NCI-H1417 treated with DMSO at 0.1 percent for 48 hours (cell line): ENCODE data around the gene BAZ2B.

Experiments
- DNase-seq: peaks from one replicate; lab custom pipeline; 2025; lab: John Stamatoyannopoulos, UW

Gene BAZ2B

DNA sequence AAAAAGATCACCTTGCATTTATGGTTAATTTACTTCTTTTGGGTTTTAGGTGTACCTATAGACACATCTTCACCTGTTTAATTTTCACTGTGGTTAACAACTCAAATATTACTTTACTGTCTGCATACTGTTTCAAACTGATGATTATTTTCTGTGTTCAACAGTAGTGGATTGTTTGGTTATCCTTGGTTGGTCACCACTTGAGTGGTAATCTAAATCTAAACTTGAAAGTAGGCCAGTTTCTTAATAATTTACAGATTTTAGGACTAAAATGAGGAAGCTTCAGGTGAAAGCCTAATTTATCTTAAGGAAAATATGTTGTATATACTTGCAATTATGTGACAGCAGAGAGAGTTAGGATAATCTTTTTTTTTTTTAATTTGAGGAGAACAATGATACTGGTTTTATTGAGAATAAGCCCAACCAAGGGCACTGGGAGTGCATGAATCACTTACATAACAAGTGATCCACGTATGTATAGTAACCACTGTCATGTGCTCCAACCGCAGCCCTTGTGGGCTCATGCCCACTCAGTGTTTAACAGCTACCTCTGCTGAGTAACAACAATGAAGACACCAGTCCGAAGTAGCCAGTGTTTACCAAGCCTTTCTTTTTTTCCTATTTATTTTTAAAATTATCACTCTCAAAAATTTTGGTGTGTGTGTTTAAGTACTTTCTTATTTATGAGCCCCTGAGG lies 298.8 kb downstream of the BAZ2B start:
- DNase-seq = no peak

DNA sequence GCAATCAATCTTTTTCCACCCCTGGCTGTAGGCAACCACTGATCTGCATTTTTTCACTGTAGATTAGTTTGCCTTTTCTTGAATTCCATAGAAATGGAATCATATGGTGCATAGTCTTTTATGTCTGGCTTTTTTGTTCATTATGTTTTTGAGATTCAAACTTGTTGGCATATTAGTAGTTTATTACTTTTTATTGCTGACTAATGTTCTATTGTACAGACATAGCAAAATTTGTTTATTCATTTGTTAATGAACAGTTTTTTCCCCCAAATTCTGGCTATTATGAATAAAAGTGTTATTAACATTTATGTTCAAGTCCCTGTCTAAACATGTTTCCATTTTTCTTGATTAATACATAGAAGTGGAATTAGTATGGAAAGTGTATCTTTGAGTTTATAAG lies 308.4 kb downstream of the BAZ2B start:
- DNase-seq = no peak

DNA sequence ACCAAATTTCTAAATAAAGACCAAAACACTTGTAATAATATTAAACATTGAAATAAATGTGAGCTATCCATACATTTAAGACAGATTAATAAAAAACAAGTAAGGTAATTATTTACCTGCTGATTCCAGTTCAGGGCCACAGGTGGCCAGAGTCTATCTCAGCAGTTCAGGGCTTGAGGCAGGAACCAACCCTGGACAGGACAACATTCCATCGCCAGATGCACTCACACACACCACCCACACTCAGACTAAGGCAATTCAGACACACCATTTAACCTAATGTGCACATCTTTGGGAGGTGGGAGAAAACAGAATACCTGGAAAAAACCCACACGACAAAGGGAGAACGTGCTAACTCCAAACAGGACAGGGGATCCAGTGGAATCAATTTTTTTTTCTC lies 315.8 kb downstream of the BAZ2B start:
- no peak for DNase-seq

DNA sequence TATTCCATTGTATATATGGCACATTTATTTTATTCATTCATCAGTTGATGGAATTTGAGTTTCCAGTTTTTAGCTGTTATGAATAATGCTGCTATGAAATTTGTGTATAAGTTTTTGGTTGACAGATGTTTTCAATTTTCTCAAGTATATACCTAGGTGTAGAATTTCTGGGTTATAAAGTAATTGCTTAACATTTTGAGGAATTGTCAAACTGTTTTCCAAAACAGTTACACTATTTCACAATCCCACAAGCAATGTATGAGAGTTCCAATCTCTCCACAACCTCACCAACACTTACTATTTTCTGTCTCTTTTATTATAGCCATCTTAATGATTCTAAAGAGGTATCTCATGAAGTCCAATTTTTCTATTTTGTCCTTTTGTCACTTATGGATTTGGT lies 317.4 kb downstream of the BAZ2B start:
- no peak for DNase-seq

DNA sequence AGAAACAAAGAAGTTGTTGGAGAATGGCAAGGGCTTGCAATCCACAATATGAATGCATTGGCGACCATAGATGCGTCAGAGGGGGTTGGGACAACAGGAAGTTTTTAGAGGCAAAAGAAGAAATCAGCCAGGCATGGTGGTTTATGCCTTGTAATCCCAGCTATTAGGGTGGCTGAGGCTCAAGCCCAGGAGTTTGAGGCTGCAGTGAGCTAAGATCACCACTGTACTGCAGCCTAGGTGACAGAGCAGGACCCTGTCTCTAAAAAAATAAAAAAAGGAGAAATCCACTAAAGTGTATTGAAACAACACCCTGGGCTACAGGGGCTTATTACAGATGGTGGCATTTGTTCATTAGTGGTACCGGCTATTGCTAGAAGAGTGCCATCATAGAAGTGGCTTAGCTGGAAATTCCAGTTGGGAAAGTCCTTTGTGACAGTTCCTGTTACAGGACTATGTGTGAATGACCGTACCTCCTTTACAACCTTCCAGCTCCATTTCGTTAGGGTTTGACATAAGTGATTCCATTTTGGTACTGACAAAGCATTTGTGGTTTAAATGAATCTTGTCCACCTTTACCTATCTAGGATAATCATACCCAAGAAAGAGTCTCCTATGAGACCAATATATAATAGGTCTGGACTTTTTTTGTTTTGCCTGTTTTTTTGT lies 319.2 kb downstream of the BAZ2B start:
- DNase-seq = no peak

DNA sequence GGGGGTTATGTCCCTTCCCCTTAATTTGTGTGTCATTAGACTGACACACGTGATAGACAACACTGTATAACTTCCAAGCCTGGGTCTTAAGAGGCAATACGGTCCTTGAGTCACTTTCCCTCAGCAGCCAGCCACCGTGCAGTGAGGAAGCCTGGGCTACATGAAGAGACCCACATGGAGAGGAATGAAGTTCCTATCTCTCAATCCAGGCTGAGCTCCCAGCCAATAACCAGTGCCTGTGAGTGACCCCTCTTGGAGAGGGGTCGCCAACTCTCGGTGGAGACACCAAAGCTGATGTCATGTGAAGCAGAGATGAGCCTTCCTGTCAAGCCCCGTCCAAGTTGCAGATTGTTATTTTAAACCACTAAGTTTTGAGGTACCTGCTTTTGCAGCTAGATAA lies 324.2 kb downstream of the BAZ2B start:
- no peak for DNase-seq

DNA sequence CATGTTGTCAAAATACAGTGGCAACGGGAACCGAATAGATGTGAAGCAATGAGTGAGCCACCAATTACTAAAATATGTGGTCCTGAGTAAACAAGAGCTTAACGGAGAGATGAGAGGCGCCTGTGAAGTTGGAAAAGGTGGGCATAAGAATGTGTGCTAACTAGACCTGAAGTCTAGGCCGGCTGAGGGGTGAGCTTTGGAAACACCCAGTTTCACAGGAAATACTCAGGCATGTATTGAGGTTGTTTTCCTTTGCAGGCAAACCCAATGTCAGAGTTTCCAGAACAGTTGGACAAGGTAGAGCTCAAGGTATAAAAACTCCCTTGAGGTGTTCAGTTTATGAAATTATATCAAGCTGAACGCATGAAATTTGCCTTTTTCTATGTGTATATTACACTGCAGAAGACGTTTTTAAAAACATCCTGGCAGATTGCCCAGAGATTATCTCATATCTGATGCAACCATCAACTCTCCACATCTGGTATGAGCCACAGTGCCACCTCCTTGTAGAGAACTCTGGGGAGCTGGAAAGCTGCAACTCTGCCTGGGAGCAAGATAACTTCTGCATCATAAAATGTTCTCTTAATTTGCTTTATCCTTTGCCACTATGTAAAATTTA lies 325.9 kb downstream of the BAZ2B start:
- DNase-seq = no peak

DNA sequence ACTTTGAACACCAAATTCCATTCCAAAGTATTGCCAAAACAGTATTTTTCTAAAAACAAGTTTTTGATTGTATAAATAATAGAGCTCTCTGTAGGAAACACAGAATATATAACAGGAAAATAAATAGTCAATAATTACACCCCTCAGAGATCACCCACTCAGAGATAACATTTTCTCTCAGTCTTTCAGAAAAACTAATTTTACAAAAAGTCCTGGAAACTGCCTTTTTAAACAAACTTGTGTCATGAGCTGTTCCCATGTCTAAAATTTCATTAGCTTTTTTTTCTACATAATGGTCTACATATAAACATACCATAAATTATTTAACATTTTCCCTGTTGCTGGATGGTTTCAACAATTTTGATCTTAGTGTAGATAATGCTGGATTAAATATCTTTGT lies 328.6 kb downstream of the BAZ2B start:
- DNase-seq = no peak

DNA sequence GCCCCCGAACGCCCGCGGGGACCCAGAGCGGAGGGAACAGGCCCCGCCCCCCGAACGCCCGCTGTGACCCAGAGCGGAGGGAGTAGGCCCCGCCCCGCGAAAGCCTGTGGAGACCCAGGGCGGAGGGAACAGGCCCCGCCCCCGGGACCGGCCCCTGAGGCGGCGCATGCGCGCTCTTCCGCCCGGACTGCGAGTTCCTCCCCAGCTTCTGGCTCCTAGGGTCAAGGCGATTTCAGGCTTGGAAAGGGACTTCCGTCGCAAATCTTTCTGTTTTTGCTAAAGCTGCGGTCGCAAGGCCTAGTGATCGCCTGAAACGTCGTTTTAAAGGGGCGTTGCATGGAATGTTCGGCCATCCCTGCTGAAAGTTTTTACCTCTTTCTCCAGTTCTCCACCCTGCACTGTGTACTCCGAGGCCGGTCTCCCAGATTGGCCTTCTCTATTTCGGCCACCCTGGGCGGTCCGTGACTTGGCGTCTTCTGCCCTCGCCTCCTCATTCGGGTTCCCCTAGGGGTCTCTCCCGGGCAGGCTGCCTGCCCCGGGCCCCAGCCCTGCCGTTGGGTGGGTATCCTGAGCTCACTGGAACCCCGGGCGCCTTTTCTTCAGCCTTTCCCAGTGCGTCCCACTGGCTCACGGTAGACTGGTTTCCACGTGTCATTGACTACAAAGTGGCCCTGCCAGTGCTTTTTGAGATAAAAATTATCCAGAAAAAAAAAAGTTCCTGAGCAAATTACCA lies 329.5 kb downstream of the BAZ2B start:
- DNase-seq = peak; percentile 5

DNA sequence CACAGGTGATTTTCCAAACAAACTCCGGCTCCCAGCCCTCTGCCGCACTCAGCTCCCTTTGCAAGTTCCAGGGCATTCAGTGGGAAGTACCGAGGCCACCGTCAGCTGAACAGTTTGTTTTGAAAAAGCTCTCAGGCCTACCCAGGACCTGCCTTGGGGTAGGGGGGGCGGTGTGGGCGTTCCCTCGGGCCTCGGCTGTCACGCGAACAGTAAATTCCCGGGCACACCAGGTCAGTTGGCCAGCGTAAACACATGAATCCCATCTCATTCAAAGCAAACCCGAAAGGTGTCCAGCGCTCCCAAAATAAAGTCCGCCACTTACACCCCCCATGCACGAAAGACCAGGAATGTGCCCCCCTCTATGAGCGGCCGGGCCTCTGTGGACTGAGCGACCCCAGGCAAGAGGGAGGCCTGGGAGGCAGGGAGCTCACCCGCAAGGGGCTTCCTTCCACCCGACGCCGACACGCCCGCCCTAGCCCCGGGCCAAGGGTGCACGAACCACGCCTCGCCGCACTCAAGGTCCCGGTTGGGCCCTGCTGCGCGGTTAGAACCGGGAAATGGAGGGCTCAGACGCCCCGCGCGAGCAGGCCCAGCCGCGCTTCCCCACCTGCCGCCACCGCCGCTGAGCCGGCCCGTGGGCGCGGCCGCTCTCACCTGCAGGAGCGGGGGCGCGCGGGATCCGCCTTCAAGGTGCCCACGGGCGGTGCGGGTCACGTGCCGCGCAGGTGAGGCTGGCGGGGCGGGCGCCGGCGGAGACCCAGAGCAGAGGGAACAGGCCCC lies 330.2 kb downstream of the BAZ2B start, which contains the start of gene WDSUB1:
Gene WDSUB1, minus strand, starts transcription at position 775 of the 780 bp plus-strand sequence. CDS start 3,634 bp downstream, outside the sequence.
- DNase-seq = no peak

DNA sequence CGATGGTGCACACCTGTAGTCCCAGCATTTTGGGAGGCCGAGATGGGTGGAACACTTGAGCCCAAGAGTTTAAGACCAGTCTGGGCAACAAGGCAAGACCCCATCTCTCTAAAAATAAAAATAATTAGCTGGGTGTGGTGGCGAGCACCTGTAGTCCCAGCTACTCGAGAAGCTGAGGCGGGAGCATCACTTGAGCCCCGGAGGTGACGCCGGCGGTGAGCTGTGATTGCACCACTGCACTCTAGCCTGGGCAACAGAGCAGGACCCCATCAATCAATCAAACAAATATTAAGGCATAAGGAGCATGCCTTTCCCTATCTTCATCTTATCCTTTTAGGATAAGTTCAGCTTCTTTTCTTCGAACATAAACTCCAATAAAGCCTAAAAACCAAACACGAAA lies 330.9 kb downstream of the BAZ2B start:
- no peak for DNase-seq

DNA sequence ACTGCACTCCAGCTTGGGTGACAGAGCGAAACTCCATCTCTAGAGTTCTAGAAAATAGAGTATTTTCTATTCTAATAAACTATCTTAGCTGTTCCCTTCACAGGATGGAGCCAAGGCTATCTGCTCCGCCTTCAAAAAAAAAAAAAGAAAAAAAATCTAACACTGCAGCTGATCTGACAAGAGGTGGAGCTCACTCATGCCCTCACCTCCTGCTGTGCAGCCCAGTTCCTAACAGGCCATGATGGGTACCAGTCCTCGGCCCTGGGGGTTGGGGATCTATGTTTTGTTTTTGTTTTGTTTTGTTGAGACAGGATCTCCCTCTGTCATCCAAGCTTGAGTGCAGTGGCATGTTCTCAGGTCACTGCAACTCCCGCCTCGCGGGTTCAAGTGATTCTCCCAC lies 332.8 kb downstream of the BAZ2B start:
- DNase-seq = no peak

DNA sequence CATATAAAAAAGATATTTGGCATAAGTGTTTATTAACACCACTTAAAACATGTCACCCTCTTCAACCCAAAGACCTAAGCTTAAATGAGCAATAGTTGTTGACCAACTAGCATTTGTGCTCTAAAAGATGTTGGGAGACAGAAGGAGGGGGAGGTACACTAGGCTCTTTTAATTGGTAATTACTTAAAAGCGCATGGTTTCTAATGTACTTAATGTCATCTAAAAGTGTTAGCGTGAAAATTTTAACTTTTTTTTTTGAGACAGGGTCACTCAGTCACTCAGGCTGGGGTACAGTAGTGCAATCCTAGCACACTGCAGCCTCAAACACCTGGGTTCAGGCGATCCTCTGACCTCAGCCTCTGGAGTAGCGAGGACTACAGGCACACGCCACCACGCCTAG lies 335.3 kb downstream of the BAZ2B start:
- no peak for DNase-seq

DNA sequence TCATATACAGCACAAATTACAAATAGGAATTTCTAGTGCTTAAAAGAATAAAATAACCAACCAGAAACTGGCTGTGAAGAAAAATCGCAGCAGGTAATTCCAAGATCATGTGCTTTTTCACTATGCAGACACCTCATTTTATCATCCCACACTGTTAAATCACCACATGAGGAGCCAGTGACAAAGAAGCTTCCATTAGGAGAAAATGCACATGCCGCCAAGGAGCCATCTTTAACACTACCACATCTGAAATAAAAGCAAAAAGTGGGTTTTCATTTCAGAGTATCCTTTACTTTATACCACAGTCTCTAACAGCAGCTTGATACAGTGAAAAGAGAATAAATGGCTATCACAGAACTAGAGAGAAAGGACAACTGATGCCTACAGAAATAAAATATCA lies 336.6 kb downstream of the BAZ2B start:
- no peak for DNase-seq

DNA sequence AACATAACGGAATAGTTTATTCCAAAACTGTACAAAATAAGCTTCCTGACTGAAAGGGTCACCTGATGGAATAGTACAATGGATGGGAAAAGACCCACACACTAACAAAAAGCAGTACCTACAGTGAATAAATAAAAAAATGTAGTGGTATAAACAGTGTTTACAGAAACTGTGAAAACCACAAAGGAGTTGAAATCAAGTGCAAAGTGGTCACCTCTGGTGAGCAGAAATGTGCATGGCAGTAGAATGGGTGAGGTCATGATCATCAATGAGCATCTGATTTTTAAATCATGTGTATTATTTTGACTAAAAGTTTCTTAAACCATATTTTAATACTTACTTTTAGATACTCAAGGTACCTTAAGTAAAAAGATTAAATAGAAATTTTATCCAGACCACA lies 341.2 kb downstream of the BAZ2B start:
- no peak for DNase-seq

DNA sequence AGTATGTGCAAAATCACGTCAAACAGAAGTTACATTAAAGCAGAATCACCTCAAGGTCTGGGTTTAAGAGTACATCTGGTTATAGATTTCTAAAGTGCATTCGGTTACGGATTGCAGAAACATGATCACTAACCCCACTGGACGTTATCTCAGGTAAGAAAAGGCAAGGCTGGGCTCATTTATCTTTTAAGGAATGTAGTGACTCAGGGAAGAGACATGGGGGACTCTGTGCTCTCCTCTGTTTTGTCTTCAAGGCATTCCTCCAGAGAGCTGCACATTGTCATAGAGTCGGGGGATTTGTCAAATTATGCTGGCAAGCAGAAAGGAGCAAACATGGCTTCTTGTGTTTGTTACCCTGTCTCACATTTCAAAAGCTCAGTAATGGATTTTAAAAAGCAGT lies 344.2 kb downstream of the BAZ2B start:
- DNase-seq = no peak

DNA sequence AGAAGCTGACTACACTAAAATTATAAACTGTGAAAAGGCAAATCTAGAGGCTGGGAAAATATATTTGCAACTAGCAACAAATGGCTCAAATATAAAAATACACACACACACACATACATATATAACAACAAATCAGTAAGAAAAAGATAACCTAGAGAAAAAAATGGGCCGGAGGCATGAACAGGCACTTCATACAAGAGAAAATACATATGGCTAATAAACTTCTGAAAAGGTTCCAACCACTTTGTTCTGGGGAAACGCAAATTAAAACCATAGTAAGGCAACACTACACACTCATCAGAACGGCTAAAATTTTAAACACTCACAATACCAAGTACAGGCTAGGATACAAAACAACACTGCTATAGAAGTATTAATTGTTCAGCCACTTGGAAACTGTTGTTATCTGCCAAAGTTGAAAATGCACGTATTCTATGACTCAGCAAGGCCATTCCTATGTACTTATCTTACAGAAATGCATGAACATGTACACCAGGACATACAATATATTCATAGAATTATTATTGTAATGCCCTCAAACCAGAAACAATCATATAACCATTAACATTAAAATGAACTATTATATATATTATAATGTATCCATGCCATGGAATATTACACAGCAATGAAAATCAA lies 345.5 kb downstream of the BAZ2B start:
- DNase-seq = no peak
